Neural crest cell (in vitro differentiated cells): ENCODE measurements around the gene DUT. TPM values are rescaled to one million over a fixed set of nuclear protein-coding genes. Genes with fewer than 3 reads are reported as not detected.

Experiments used
- DNase-seq: peaks from one replicate; pipeline ENCODE4 v3.0.0; 2021; ENCODE audit warnings: low read depth, mixed read lengths, low spot score
- H3K27ac Mint-ChIP-seq: one replicate; pipeline ENCODE4 v1.8.0; 2021; ENCODE audit warnings: mild to moderate bottlenecking, mixed read lengths; ENCODE audit not compliant: unreplicated experiment
- H3K27me3 Mint-ChIP-seq: 2 replicates; pipeline ENCODE4 v1.8.0; 2021; ENCODE audit warnings: low read depth, mild to moderate bottlenecking, mixed read lengths
- H3K36me3 Mint-ChIP-seq: 2 replicates; pipeline ENCODE4 v1.8.0; 2021; ENCODE audit warnings: low read depth, mild to moderate bottlenecking, mixed read lengths
- H3K4me1 Mint-ChIP-seq: 2 replicates; pipeline ENCODE4 v1.8.0; 2021; ENCODE audit warnings: mixed read lengths
- H3K4me3 Mint-ChIP-seq: one replicate; pipeline ENCODE4 v1.8.0; 2021; ENCODE audit warnings: mild to moderate bottlenecking, mixed read lengths
- H3K9me3 Mint-ChIP-seq: 2 replicates; pipeline ENCODE4 v1.8.0; 2021; ENCODE audit warnings: mixed read lengths
- CTCF ChIP-seq: fragments of 200-600 bp; sonication (generic); conservative IDR thresholded peaks from 2 replicates; pipeline ENCODE4 v1.5.0; 2021; ENCODE audit warnings: antibody characterized with exemption, mild to moderate bottlenecking
- total RNA-seq: library from RNA; stranded (reverse); gene quantifications from 2 replicates; pipeline ENCODE4 v1.2.1, GENCODE V29; 2021

DUT gene
- total RNA-seq, 1 donor from 2014 or later, result 137 TPM

DNA sequence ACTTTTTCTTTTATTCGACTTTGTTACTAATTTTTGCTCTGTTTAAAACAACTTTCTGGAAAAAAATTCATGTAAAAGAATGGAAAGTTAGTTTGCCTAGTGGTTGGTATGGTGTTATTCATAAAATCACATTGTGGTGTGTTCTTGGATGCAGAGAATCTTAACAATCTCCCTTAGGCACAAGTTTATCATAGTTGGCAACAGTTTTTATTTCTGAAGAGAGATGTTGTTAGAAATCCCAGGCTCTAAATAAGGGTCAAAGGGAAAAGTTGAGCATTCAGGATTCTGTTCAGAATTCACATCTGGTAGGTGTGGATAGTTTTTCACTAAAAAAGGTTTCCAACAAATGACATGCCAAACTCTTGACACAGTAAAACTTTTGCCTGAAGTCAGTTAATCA, 6.4 kb downstream of the DUT start:
- H3K36me3 Mint-ChIP-seq, result peaks cover 11% of the 10 kb centered on the region
- no peaks in the 10 kb centered on the region for H3K9me3 Mint-ChIP-seq
- no peak for TF ChIP-seq CTCF
- no peak overlapping the region for H3K4me3 Mint-ChIP-seq
- H3K27me3 Mint-ChIP-seq, result no peaks in the 10 kb centered on the region
- H3K4me1 Mint-ChIP-seq, result peaks cover 27% of the 10 kb centered on the region
- DNase-seq, result no peak
- no peak overlapping the region for H3K27ac Mint-ChIP-seq

GRCh38 chr15:48340111-48340510, 8.9 kb downstream of the DUT start:
- Mint-ChIP-seq H3K27ac (no peak overlapping the region), H3K4me1 (peaks cover 7% of the 10 kb centered on the region), H3K9me3 (no peaks in the 10 kb centered on the region), H3K36me3 (peaks cover 6% of the 10 kb centered on the region), H3K4me3 (no peak overlapping the region), H3K27me3 (no peaks in the 10 kb centered on the region)
- TF ChIP-seq CTCF, result no peak
- DNase-seq, result no peak

GRCh38 chr15:48343865-48344264, 12.6 kb downstream of the DUT start:
- Mint-ChIP-seq H3K9me3 (no peaks in the 10 kb centered on the region), H3K27me3 (no peaks in the 10 kb centered on the region), H3K4me3 (no peak overlapping the region), H3K27ac (no peak overlapping the region), H3K36me3 (peaks cover 11% of the 10 kb centered on the region), H3K4me1 (no peaks in the 10 kb centered on the region)
- no peak for TF ChIP-seq CTCF
- DNase-seq, result no peak

- H3K4me1 Mint-ChIP-seq, result no peaks in the 10 kb centered on the region
- DNase-seq, result no peak
- no peak overlapping the region for H3K27ac Mint-ChIP-seq
- no peak overlapping the region for H3K4me3 Mint-ChIP-seq
- peaks cover 8% of the 10 kb centered on the region for H3K36me3 Mint-ChIP-seq
- TF ChIP-seq CTCF, result no peak
- no peaks in the 10 kb centered on the region for H3K9me3 Mint-ChIP-seq
- no peaks in the 10 kb centered on the region for H3K27me3 Mint-ChIP-seq
Measured at GRCh38 chr15:48345516-48345915, 14.3 kb downstream of the DUT start.

GRCh38 chr15:48352474-48353072, 21.3 kb downstream of the DUT start:
- no peaks in the 10 kb centered on the region for H3K27me3 Mint-ChIP-seq
- H3K4me1 Mint-ChIP-seq, result peaks cover 5% of the 10 kb centered on the region
- DNase-seq, result peak; percentile 52
- TF ChIP-seq CTCF, result peak; percentile 91
- no peaks in the 10 kb centered on the region for H3K9me3 Mint-ChIP-seq
- H3K36me3 Mint-ChIP-seq, result no peaks in the 10 kb centered on the region
- no peak overlapping the region for H3K4me3 Mint-ChIP-seq
- no peak overlapping the region for H3K27ac Mint-ChIP-seq
